GM23248 (cell line): ENCODE measurements around the gene PLXDC1. TPM values are rescaled to one million over a fixed set of nuclear protein-coding genes. Genes with fewer than 3 reads are reported as not detected.

ENCODE experiments used
- DNase-seq: peaks from one replicate; pipeline ENCODE4 v3.0.0-alpha.2; 2015
- H2AFZ ChIP-seq: fragments of 200-600 bp; sonication (generic); 2 replicates; pipeline ENCODE4 v1.6.1; 2016; ENCODE audit warnings: antibody characterized with exemption
- H3F3A ChIP-seq: fragments of 200-600 bp; sonication (generic); 2 replicates; pipeline ENCODE4 v1.6.1; 2016; ENCODE audit warnings: mild to moderate bottlenecking, antibody characterized with exemption, mixed run types; ENCODE audit not compliant: insufficient read depth
- H3K27ac ChIP-seq: fragments of 200-600 bp; sonication (generic); 2 replicates; pipeline ENCODE4 v1.5.1; 2016; ENCODE audit warnings: mild to moderate bottlenecking
- H3K27me3 ChIP-seq: fragments of 200-600 bp; sonication (generic); replicated peaks from 2 replicates; pipeline ENCODE4 v1.6.1; 2016; ENCODE audit warnings: mild to moderate bottlenecking; ENCODE audit not compliant: insufficient read depth
- H3K36me3 ChIP-seq: fragments of 200-600 bp; sonication (generic); 2 replicates; pipeline ENCODE4 v1.6.1; 2016; ENCODE audit warnings: low read depth, mild to moderate bottlenecking
- H3K4me1 ChIP-seq: fragments of 200-600 bp; sonication (generic); 2 replicates; pipeline ENCODE4 v1.6.1; 2016; ENCODE audit warnings: mild to moderate bottlenecking; ENCODE audit not compliant: insufficient read depth
- H3K4me2 ChIP-seq: fragments of 200-600 bp; sonication (generic); one replicate; pipeline ENCODE4 v1.6.1; 2016; ENCODE audit warnings: mild to moderate bottlenecking; ENCODE audit not compliant: unreplicated experiment
- H3K4me3 ChIP-seq: fragments of 200-600 bp; sonication (generic); 2 replicates; pipeline ENCODE4 v1.5.1; 2016; ENCODE audit warnings: mild to moderate bottlenecking
- H3K79me2 ChIP-seq: fragments of 200-600 bp; sonication (generic); 2 replicates; pipeline ENCODE4 v1.6.1; 2016; ENCODE audit warnings: mild to moderate bottlenecking; ENCODE audit not compliant: insufficient read depth
- H3K9ac ChIP-seq: fragments of 200-600 bp; sonication (generic); 2 replicates; pipeline ENCODE4 v1.6.1; 2016; ENCODE audit warnings: mild to moderate bottlenecking
- H3K9me2 ChIP-seq: fragments of 200-600 bp; sonication (generic); 2 replicates; pipeline ENCODE4 v1.6.1; 2016; ENCODE audit warnings: mixed run types, mild to moderate bottlenecking, moderate library complexity; ENCODE audit not compliant: insufficient read depth
- H3K9me3 ChIP-seq: fragments of 200-600 bp; sonication (generic); one replicate; pipeline ENCODE4 v1.6.1; 2017; ENCODE audit warnings: low read depth
- H4K20me1 ChIP-seq: fragments of 200-600 bp; sonication (generic); 2 replicates; pipeline ENCODE4 v1.6.0; 2016; ENCODE audit not compliant: insufficient read depth
- EZH2 ChIP-seq: fragments of 200-600 bp; sonication (generic); IDR thresholded peaks from 2 replicates; pipeline ENCODE4 v1.6.1; 2018; ENCODE audit warnings: antibody characterized with exemption, mild to moderate bottlenecking; ENCODE audit not compliant: insufficient read depth, poor library complexity, severe bottlenecking
- EZH2phosphoT487 ChIP-seq: fragments of 200-600 bp; sonication (generic); IDR thresholded peaks from 2 replicates; pipeline ENCODE4 v1.6.1; 2018; ENCODE audit warnings: antibody characterized with exemption, moderate library complexity, mild to moderate bottlenecking, low read depth; ENCODE audit not compliant: insufficient read depth
- WGBS, 2 experiments: methylation state at CpG; one replicate each; pipeline ENCODE4 v1.1.6; 2015 to 2017; ENCODE audit warnings: low lambda C conversion rate in 2 of 2, low coverage in 1 of 2; ENCODE audit errors: missing lambda C conversion rate in 2 of 2; 5-methylcytosine and 5-hydroxymethylcytosine counted together
- in situ Hi-C: fragments of 300-500 bp; cut with MboI; formaldehyde crosslinking; loops from 2 replicates; pipeline ENCODE4 v1.15.0; 2020
- polyA plus RNA-seq: library from polyadenylated mRNA; unstranded; fragments of >200 nt; fragmentation: Nextera tagmentation; extraction: Ambion mirVana; gene quantifications from 2 replicates; pipeline ENCODE4 v1.2.1, GENCODE V29; 2016
- total RNA-seq: library from RNA; depleted of rRNA; stranded (reverse); fragments of >200 nt; shearing (Covaris generic); gene quantifications from 2 replicates; pipeline ENCODE4 v1.2.3, GENCODE V29; 2014

The PLXDC1 gene
- total and polyA plus RNA-seq, 2 experiments from 2014 or later, result 0.24 TPM; not detected in 1

DNA sequence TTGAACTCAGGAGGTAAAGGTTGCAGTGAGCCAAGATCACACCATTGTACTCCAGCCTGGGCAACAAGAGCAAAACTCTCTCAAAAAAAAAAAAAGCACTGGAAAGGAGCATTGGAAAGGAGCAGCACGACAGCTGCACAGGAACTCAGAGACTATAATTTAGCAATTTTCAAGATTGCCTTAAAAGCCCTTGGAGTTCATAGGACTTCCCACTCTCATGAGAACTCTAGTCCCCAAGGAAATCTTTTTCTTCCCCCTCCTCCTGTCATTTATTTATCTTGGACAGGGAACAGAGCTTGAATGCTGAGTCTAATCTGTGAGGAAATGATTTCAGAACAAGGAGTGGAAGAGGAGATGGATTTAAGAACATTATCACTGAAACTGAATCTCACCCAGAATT, 69.0 kb downstream of the PLXDC1 start:
- Histone ChIP-seq H3K27ac (no peak overlapping the region), H3K9me2 (no peaks in the 10 kb centered on the region), H4K20me1 (no peaks in the 10 kb centered on the region), H3K4me1 (peaks cover 24% of the 10 kb centered on the region), H3K36me3 (no peaks in the 10 kb centered on the region), H3K27me3 (peaks cover 10% of the 10 kb centered on the region), H3K9ac (no peak overlapping the region), H3K4me2 (peak overlapping the region; percentile 31), H2AFZ (no peak overlapping the region), H3F3A (peaks cover 9% of the 10 kb centered on the region; the same call in 1 of the 2 replicates), H3K79me2 (no peaks in the 10 kb centered on the region), H3K9me3 (no peaks in the 10 kb centered on the region), H3K4me3 (no peak overlapping the region)
- in situ Hi-C loops, result no loop called here
- TF ChIP-seq EZH2phosphoT487, result no peak
- no peak for TF ChIP-seq EZH2
- WGBS, 2 experiments, result 13 to 15% methylated on average over 1 of the region's 1 CpG
- peak; percentile 53 for DNase-seq

DNA sequence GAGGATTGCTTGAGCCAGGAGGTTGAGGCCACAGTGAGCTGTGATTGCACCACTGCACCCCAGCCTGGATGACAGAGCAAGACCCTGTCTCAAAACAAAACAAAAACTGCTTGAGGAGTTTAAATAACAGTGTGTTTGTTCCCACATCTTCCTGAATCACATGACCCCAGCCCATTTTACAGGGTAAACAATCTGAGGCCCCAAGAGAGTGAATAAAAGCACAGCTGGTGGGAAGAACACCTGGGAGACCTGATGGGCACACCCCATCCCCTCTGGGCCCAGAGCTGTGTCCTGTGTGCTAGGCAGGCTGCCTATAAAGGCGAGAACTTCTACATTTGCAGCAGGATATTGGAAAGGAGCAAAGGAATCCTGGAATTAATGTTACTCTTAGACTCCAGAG, 69.6 kb downstream of the PLXDC1 start:
- 83 to 100% methylated on average over 1 of the region's 1 CpG for WGBS, 2 experiments
- H3F3A ChIP-seq, result peaks cover 9% of the 10 kb centered on the region; the same call in 1 of the 2 replicates
- H3K36me3 ChIP-seq, result no peaks in the 10 kb centered on the region
- H3K9ac ChIP-seq, result no peak overlapping the region
- H4K20me1 ChIP-seq, result no peaks in the 10 kb centered on the region
- H3K9me3 ChIP-seq, result no peaks in the 10 kb centered on the region
- H3K4me3 ChIP-seq, result no peak overlapping the region
- no peaks in the 10 kb centered on the region for H3K9me2 ChIP-seq
- H3K79me2 ChIP-seq, result no peaks in the 10 kb centered on the region
- DNase-seq, result no peak
- H3K4me1 ChIP-seq, result peaks cover 24% of the 10 kb centered on the region
- H2AFZ ChIP-seq, result no peak overlapping the region
- no peak overlapping the region for H3K27ac ChIP-seq
- H3K27me3 ChIP-seq, result peaks cover 10% of the 10 kb centered on the region
- peak overlapping the region; percentile 31 for H3K4me2 ChIP-seq
- no peak for TF ChIP-seq EZH2phosphoT487
- in situ Hi-C loops, result no loop called here

- Histone ChIP-seq H4K20me1 (no peaks in the 10 kb centered on the region), H3K9me2 (no peaks in the 10 kb centered on the region), H3K4me2 (peak overlapping the region; percentile 8), H3K9ac (no peak overlapping the region), H3K79me2 (no peaks in the 10 kb centered on the region), H3K36me3 (no peaks in the 10 kb centered on the region), H3K9me3 (no peaks in the 10 kb centered on the region), H3K27me3 (peaks cover 7% of the 10 kb centered on the region), H3K27ac (no peak overlapping the region), H2AFZ (no peak overlapping the region), H3K4me3 (no peak overlapping the region), H3K4me1 (peaks cover 24% of the 10 kb centered on the region), H3F3A (peaks cover 9% of the 10 kb centered on the region; the same call in 1 of the 2 replicates)
- in situ Hi-C loops, result no loop called here
- peak; percentile 86 for DNase-seq
- 32 to 35% methylated on average over 6 of the region's 6 CpGs for WGBS, 2 experiments
- TF ChIP-seq EZH2phosphoT487 (no peak), EZH2 (no peak)
Measured at GRCh38 chr17:39080421-39081078, 70.9 kb downstream of the PLXDC1 start.

- peaks cover 3% of the 10 kb centered on the region for H3K27me3 ChIP-seq
- no peak overlapping the region for H2AFZ ChIP-seq
- no peaks in the 10 kb centered on the region for H3K9me3 ChIP-seq
- no peak overlapping the region for H3K27ac ChIP-seq
- no peaks in the 10 kb centered on the region for H4K20me1 ChIP-seq
- H3K4me3 ChIP-seq, result no peak overlapping the region
- no peak for DNase-seq
- no peak overlapping the region for H3K4me2 ChIP-seq
- H3K9ac ChIP-seq, result no peak overlapping the region
- H3K79me2 ChIP-seq, result no peaks in the 10 kb centered on the region
- H3K36me3 ChIP-seq, result no peaks in the 10 kb centered on the region
- H3F3A ChIP-seq, result peaks cover 9% of the 10 kb centered on the region; the same call in 1 of the 2 replicates
- no peaks in the 10 kb centered on the region for H3K9me2 ChIP-seq
- 0% methylated on average over 1 of the region's 1 CpG for WGBS, 2 experiments
- in situ Hi-C loops, result no loop called here
- H3K4me1 ChIP-seq, result peaks cover 24% of the 10 kb centered on the region
- TF ChIP-seq EZH2phosphoT487 (no peak), EZH2 (no peak)
Measured at GRCh38 chr17:39079836-39080235, 71.6 kb downstream of the PLXDC1 start.

- Histone ChIP-seq H3K9me2 (no peaks in the 10 kb centered on the region), H3K27ac (no peak overlapping the region), H4K20me1 (no peaks in the 10 kb centered on the region), H3K9me3 (no peaks in the 10 kb centered on the region), H3K36me3 (no peaks in the 10 kb centered on the region), H3K4me3 (no peak overlapping the region), H3K27me3 (peaks cover 3% of the 10 kb centered on the region; the same call in 1 of the 2 replicates), H3K4me2 (no peak overlapping the region), H3F3A (peaks cover 9% of the 10 kb centered on the region; the same call in 1 of the 2 replicates), H3K4me1 (peaks cover 22% of the 10 kb centered on the region), H3K9ac (no peak overlapping the region), H3K79me2 (no peaks in the 10 kb centered on the region), H2AFZ (no peak overlapping the region)
- 69 to 70% methylated on average over 5 of the region's 5 CpGs for WGBS, 2 experiments
- in situ Hi-C loops, result no loop called here
- TF ChIP-seq EZH2 (no peak), EZH2phosphoT487 (no peak)
- peak; percentile 20 for DNase-seq
Measured at GRCh38 chr17:39077866-39078265, 73.6 kb downstream of the PLXDC1 start.
